T-helper 2 cell (primary cell): ENCODE results near the gene TRMT44.
A peak's percentile ranks its signal among the peaks of the same experiment; 100 is the strongest.
"Not testable (repeated sequence)": the region's sequence is repeated elsewhere in the genome, so short reads cannot be mapped to it uniquely, and the experiment has no call there.

Experiments
- DNase-seq, 5 experiments: peaks; one replicate each; pipeline versions ENCODE4 v3.0.0 to v3.0.0-alpha.2; 2012 to 2022

Gene TRMT44

GRCh38 chr4:8407756-8408155 is 32.8 kb upstream of the TRMT44 start:
- DNase-seq = no peak

GRCh38 chr4:8409264-8410065 is 31.1 kb upstream of the TRMT44 start:
- peak in 3 of 5 experiments; percentile 22 to 91 (median 91) for DNase-seq

GRCh38 chr4:8410066-8410625 is 30.4 kb upstream of the TRMT44 start:
- DNase-seq = no peak

- no peak for DNase-seq
Observed at GRCh38 chr4:8410641-8411271, 29.8 kb upstream of the TRMT44 start.

GRCh38 chr4:8411351-8412180 is 29.0 kb upstream of the TRMT44 start:
- DNase-seq = no peak

GRCh38 chr4:8412288-8412687 is 28.3 kb upstream of the TRMT44 start:
- DNase-seq = no peak

GRCh38 chr4:8414377-8414776 is 26.2 kb upstream of the TRMT44 start:
- peak in 3 of 5 experiments; percentile 26 to 81 (median 56) for DNase-seq

GRCh38 chr4:8417071-8417614 is 23.4 kb upstream of the TRMT44 start:
- DNase-seq = no peak

- DNase-seq = peak in 2 of 5 experiments; percentile 37 to 77
Observed at GRCh38 chr4:8419222-8420041, 21.1 kb upstream of the TRMT44 start.

- not testable (repeated sequence) for DNase-seq
Observed at GRCh38 chr4:8420151-8420550, 20.4 kb upstream of the TRMT44 start.

GRCh38 chr4:8422327-8422726 is 18.2 kb upstream of the TRMT44 start:
- DNase-seq = no peak

GRCh38 chr4:8422786-8423185 is 17.8 kb upstream of the TRMT44 start:
- DNase-seq = no peak

- no peak for DNase-seq
Observed at GRCh38 chr4:8427262-8427661, 13.3 kb upstream of the TRMT44 start.

- DNase-seq = peak in 1 of 5 experiments; percentile 46
Observed at GRCh38 chr4:8427761-8428287, 12.8 kb upstream of the TRMT44 start.

- DNase-seq = peak; percentile 86 to 89 (median 87)
Observed at GRCh38 chr4:8428288-8429097, 12.1 kb upstream of the TRMT44 start.

GRCh38 chr4:8431553-8431952 is 9.0 kb upstream of the TRMT44 start:
- DNase-seq = no peak

GRCh38 chr4:8433136-8433535 is 7.4 kb upstream of the TRMT44 start:
- no peak for DNase-seq

GRCh38 chr4:8434251-8435073 is 6.1 kb upstream of the TRMT44 start:
- no peak for DNase-seq

GRCh38 chr4:8435656-8436121 is 4.9 kb upstream of the TRMT44 start:
- peak in 2 of 5 experiments; percentile 15 to 68 for DNase-seq
